ENCODE data around the gene PPP1R37.

The PPP1R37 gene

DNA sequence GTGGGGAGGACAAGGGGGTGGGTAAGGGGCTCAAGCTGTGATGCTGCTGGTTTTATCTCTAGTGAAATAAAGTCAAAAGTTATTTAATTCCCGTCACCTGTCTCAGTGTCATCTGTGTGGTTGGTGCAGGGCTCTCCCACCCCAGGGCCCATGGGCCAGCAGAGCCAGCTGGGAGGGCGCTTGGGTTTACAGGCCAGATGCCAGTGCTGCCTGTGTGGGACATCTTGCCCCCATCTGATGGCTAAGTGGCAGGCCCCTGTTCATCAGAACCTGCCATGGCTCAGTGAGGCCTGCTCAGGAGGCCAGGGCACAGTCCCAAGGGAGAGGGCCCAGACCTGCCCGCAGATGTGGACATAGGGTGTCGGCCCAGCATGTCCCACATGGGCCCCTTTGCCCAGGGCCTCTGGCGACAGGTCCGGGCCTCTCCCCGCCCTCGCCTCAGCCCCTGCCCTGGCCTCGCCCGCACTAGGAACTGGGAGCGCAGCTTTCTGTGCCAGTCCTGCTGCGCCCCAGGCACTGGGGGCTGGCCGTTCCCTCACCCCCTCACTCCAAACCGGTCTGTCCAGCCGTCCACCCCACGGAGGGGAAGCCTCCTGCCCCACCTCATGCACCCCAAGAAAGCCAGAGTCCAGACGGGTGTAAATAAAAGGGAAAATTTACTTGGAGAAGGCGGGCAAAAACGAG lies 22.0 kb upstream of the PPP1R37 start:
- no peak for DNase-seq (ENCODE audit: extremely low read depth in 1 of 2, low read depth in 1 of 2)

GRCh38 chr19:45071545-45071938 lies 21.4 kb upstream of the PPP1R37 start:
- no peak for DNase-seq (ENCODE audit: extremely low read depth in 1 of 2, low read depth in 1 of 2)

- DNase-seq (ENCODE audit: extremely low read depth in 1 of 2, low read depth in 1 of 2), result no peak
These were observed 20.8 kb upstream of the PPP1R37 start for GRCh38 chr19:45071969-45072790.

DNA sequence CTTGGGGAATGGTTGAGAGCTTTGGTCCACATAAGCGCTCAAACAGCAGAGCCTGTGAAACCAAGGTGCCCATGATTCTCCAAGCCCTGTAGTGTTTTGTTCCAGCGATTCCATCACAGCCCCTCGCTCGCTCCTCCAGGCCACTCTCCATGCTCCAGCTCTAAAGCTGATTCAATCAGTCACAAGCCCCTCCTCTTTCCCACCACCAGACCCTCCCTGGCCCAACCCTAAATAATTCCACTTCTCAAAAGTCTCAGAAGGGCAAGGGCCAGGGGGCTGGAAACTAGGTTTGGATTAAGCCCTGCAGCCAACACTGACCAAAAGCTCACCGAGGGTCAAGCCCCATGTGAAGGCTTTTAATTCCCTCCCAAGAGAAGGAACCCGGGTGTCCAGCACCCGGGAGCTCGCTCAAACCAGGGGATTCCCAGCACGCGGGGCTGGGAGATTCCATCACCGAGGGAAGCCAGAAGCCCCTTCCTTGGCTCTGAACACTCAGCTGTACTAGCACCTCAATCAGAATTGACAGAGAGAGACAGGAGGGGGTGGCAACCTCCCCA lies 18.2 kb upstream of the PPP1R37 start:
- DNase-seq (ENCODE audit: extremely low read depth in 1 of 2, low read depth in 1 of 2), result no peak

- DNase-seq (ENCODE audit: extremely low read depth in 1 of 2, low read depth in 1 of 2), result no peak
These were observed 17.5 kb upstream of the PPP1R37 start for GRCh38 chr19:45075301-45076028.

DNA sequence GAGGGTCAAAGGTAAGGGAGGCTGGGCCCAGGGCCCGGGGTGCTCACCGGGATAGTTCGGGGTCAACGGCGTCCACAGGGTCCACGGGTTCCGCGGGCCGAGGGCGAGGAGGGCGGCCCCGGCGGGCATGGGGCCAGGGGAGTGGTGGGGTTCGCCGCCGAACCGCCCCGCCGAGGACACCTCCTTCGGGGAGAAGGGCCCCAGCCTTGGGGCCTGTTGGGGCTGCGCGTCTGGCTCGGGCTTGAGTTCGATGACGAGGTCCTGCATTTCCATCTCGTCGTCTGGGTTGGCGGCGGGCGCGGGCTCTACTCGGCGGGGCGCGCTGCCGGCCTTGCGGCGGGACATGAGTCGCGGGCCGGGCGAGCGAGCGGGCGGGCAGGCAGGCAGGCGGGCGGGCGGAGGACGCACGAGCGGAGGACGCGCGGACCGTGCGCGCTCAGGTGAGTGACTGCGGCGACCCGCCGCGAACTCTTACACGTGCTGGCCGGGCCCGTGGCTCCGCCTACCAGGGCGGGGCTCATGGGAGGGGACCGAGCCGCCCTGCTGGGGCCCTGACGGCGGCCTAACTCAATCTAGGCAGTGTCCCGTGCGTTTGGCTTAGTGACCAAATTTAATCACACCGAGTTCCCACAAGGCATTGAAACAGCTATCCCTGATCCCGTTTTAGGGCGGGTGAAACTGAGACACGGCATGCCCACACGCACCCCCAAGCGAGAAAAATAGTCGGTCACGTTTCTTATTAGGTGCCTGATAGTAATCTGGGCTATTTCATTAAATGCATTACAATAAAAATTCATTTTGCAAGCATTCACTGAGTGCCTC lies 16.7 kb upstream of the PPP1R37 start, which contains the start of gene ZNF296:
TSS of gene ZNF296 (minus strand) at position 450 of the 822 bp plus-strand sequence. CDS start at position 345, 105 bp downstream.
- DNase-seq (ENCODE audit: extremely low read depth in 1 of 2, low read depth in 1 of 2), result peak; percentile 72 to 77

DNA sequence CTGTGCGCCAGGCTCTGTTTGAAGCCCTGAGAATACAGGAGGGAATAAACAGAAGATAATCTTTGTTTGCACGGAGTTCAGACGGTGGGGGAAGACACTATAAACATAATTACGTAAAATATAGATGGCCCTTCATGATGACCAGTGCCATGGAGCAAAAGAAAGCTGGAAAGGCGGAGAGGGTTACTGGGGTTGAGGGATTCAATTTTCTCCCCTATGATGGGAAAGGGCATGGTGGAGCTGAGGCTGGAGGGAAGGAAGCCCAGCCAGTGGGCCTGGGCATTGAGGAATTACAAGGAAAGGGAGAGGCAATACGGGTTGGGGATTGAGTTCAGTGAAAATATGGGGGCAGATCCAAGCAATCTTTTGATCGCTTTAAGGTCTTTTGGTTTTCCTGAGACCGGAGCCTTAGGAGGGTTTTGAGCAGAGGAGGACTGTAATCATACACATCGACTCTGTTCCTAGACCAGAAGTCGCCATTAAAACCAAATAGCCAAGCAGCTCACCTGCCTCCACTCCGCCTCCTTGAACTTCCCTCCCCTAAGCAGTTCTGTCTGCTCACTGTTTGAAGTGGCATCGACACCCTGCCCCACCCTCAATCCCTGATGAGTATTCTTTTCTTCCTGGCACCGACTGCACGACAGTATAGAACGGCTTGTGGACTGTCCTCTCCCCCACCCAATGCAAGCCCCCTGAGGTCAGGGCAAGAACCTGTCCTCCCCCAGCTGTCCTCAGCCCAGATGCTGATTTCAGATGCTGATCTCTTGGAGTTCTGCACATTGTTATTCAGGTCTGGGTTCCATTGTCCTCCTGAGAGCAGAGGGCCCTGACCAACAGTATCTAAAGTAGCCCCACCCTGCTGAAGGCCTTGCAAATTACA lies 15.9 kb upstream of the PPP1R37 start:
- DNase-seq (ENCODE audit: extremely low read depth in 1 of 2, low read depth in 1 of 2), result no peak

DNA sequence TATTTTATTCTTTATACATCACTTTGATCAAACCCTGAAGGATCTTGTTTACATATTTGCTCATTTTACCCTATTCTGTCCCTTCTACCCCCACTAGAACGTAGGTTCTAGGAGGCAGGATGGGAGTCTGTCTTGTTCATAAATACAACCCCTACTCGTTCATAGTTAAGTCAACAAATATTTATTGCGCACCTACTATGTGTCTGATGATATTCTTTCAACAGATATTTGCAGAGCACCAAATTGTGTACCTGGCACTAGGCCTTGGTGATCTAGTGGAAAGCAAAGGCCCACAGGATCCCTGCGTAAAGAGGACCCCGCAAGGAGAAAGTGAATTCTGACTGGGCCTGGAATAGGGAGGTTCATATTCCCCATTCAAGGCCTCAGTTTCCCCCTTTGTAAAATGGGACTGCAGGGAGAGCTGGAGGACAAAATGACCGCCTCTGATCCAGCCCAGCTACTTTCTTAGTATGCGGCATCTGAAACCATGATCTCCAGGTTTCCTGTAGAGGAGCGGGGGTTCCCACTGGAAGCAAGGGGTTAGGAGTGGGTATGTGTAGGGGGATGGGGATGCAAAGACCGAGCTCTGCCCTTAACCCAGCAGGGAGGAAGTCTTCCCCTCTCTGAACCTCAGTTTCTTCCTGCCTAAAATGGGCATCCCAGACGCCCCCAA lies 14.5 kb upstream of the PPP1R37 start:
- no peak for DNase-seq (ENCODE audit: extremely low read depth in 1 of 2, low read depth in 1 of 2)

DNA sequence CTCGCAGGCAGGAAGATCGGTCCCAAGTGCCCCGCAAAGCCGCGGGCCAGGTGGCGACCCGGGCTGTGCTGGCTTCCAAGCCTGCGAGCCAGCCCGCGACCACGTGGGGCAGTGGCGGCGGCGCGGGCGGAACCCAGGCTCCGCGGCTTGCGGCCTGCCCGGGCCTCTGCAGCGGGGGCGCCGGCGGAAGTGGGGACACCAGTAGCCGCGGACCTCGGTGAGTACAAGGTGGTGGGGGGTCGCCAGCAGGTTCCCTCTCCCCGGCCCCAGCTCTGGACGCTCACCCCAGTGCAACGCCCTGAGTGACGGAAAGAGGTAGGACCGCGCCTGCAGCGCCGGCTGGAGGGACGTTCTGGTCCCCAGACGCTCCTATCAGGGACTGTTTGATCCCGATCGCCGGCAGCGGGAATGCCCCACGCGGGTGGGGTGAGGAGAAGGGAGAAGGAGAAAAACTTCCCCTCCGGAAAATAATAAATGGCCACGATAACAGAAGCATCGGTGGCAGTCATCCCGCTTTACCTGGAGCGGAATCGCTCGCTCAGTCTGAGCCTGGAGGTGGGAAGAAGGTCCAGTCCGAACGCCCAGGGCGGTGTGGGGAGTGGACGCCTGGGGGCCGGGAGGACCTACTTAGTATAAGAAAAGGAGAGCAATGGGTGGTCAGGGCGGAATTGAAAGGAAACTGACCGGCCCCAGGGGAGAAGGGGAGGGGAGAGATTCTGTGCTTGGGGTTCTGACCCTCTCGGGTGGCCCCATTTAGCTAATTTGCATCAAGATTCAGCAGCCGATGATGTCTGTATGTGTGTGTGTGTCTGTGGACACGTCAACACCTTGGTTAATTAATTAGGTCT lies 13.7 kb upstream of the PPP1R37 start, which contains the start of gene GEMIN7:
TSS of gene GEMIN7 (plus strand) at position 198 of the 848 bp plus-strand sequence. CDS start 10,855 bp downstream, outside the sequence.
- peak; percentile 67 to 71 for DNase-seq (ENCODE audit: extremely low read depth in 1 of 2, low read depth in 1 of 2)

GRCh38 chr19:45079911-45080370 lies 13.0 kb upstream of the PPP1R37 start:
- DNase-seq (ENCODE audit: extremely low read depth in 1 of 2, low read depth in 1 of 2), result no peak

GRCh38 chr19:45082170-45082569 lies 10.8 kb upstream of the PPP1R37 start:
- DNase-seq (ENCODE audit: extremely low read depth in 1 of 2, low read depth in 1 of 2), result no peak

DNA sequence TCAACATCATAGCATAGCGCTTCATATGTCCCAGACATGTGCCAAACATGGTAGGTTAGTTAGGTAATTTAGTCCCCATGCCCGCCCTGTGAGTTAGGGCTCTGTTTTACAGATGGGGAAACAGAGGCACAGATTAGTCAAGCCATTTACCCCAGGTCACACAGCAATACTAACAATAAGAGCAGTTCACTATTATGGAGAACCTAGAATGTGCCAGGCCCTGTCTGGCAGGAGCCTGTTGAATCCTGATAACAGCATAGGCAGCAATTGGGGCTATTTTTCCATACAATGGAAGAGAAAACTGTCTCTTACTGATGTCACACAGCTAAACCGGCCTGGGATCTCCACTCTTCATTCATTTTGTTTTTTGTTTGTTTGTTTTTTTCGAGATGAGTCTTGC lies 6.5 kb upstream of the PPP1R37 start:
- DNase-seq (ENCODE audit: extremely low read depth in 1 of 2, low read depth in 1 of 2), result no peak

GRCh38 chr19:45087531-45087930 lies 5.4 kb upstream of the PPP1R37 start:
- DNase-seq (ENCODE audit: extremely low read depth in 1 of 2, low read depth in 1 of 2), result no peak

GRCh38 chr19:45090034-45090433 lies 2.9 kb upstream of the PPP1R37 start:
- no peak for DNase-seq (ENCODE audit: extremely low read depth in 1 of 2, low read depth in 1 of 2)

GRCh38 chr19:45090606-45091005 lies 2.4 kb upstream of the PPP1R37 start:
- DNase-seq (ENCODE audit: extremely low read depth in 1 of 2, low read depth in 1 of 2), result no peak

- DNase-seq (ENCODE audit: extremely low read depth in 1 of 2, low read depth in 1 of 2), result peak; percentile 88 to 94
These were observed 1.7 kb upstream of the PPP1R37 start for GRCh38 chr19:45091031-45091923.

DNA sequence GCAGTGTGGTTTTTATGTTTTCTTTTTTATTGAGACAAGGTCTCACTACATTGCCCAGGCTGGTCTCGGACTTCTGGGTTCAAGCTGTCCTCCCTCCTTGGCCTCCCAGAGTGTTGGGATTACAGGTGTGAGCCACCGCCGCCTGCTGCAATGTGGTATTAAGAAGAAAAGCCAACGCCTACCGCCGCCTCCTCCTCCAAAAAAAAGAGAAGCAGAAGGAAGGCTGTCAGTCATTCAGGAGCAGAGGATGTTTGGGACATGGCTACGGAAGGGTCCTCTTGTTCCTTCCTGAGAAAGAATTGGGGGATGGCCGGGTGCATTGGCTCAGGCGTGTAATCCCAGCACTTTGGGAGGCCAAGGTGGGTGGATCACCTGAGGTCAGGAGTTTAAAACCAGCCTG lies 1.2 kb downstream of the PPP1R37 start:
- DNase-seq (ENCODE audit: extremely low read depth in 1 of 2, low read depth in 1 of 2), result no peak

All from stimulated activated CD8-positive, alpha-beta memory T cell treated with anti-CD3 and anti-CD28 coated beads, Interleukin-7, amount 100 ng/mL, for 48 hours (primary cell).